Brain microvascular endothelial cell (primary cell): Measurements from ENCODE around the gene UTP14C.
"Not testable (repeated sequence)": the region's sequence is repeated elsewhere in the genome, so short reads cannot be mapped to it uniquely, and the experiment has no call there.

Source experiments
- DNase-seq: peaks from one replicate; pipeline ENCODE4 v3.0.0-alpha.2; 2020
- H3K27ac ChIP-seq: fragments of 250-450 bp; sonication (Bioruptor Pico); 2 replicates; pipeline ENCODE4 v1.5.1; 2020; ENCODE audit warnings: mild to moderate bottlenecking, moderate library complexity
- H3K27me3 ChIP-seq: fragments of 250-450 bp; sonication (Bioruptor Pico); replicated peaks from 2 replicates; pipeline ENCODE4 v1.5.1; 2020; ENCODE audit warnings: mild to moderate bottlenecking
- H3K36me3 ChIP-seq: fragments of 250-450 bp; sonication (Bioruptor Pico); replicated peaks from 2 replicates; pipeline ENCODE4 v1.5.1; 2020; ENCODE audit warnings: mild to moderate bottlenecking
- H3K4me3 ChIP-seq: 2 replicates; pipeline ENCODE4 v1.5.1; 2011; ENCODE audit warnings: low read depth, mild to moderate bottlenecking, control low read depth, low read length, moderate library complexity
- in situ Hi-C: cut with HindIII; loops from 2 replicates; pipeline ENCODE4 v1.10.0; 2017; ENCODE audit warnings: low sequenced_read_pairs, low pct_ligation_motif_present
- TF ChIP-seq, protein P1 (sequence below): IDR thresholded peaks from 2 replicates; pipeline ENCODE4 v1.5.1; 2011; ENCODE audit warnings: low read depth, mild to moderate bottlenecking, moderate library complexity, low read length, control low read depth, inconsistent platforms; ENCODE audit errors: missing control alignments

UTP14C gene

DNA sequence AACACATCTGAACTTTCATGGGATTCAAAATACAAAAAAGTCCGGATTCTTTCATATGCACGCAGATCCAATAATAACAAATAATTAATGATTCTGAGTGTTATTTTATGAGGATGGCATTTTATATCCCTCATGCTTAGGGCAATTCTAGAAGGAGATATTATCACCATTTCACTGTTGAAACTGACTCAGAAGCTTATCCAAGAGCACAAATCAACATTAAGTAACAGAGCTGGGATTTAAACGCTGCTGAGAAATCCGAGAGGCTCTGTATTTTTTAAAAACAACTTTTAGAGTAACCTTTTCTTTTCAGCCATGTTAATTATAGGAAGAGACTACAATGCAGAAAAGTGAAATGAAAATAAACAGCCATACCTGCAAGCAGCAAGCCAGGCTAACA is 43.6 kb upstream of the UTP14C start:
- TF ChIP-seq, protein P1, sequence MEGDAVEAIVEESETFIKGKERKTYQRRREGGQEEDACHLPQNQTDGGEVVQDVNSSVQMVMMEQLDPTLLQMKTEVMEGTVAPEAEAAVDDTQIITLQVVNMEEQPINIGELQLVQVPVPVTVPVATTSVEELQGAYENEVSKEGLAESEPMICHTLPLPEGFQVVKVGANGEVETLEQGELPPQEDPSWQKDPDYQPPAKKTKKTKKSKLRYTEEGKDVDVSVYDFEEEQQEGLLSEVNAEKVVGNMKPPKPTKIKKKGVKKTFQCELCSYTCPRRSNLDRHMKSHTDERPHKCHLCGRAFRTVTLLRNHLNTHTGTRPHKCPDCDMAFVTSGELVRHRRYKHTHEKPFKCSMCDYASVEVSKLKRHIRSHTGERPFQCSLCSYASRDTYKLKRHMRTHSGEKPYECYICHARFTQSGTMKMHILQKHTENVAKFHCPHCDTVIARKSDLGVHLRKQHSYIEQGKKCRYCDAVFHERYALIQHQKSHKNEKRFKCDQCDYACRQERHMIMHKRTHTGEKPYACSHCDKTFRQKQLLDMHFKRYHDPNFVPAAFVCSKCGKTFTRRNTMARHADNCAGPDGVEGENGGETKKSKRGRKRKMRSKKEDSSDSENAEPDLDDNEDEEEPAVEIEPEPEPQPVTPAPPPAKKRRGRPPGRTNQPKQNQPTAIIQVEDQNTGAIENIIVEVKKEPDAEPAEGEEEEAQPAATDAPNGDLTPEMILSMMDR: no peak
- Histone ChIP-seq H3K36me3 (no peaks in the 10 kb centered on the region), H3K27me3 (no peaks in the 10 kb centered on the region), H3K4me3 (no peak overlapping the region), H3K27ac (peak overlapping the region; percentile 33)
- in situ Hi-C loops: no loop called here
- no peak for DNase-seq

DNA sequence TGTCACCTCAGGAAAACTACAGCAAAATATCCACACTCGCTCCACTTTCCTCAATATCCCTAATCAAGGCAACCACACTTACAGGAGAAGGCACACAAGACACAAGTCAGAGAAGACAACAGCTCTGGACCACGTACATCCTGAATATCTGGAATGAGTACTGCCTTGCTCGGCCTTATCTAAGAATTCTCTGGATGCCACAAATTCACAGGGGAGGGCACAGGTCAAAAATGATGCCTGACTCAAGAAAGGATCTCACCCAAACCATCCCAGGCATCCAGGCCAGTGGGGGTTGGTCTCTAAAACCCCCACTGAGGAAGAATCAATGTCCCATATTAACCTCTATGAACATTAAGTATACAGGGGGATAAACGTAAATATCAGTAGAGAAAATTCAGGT is 43.1 kb upstream of the UTP14C start:
- H3K27ac ChIP-seq: peak overlapping the region; percentile 33
- no peaks in the 10 kb centered on the region for H3K36me3 ChIP-seq
- H3K4me3 ChIP-seq: no peak overlapping the region
- in situ Hi-C loops: no loop called here
- TF ChIP-seq, protein P1: no peak
- no peaks in the 10 kb centered on the region for H3K27me3 ChIP-seq
- DNase-seq: peak; percentile 73

DNA sequence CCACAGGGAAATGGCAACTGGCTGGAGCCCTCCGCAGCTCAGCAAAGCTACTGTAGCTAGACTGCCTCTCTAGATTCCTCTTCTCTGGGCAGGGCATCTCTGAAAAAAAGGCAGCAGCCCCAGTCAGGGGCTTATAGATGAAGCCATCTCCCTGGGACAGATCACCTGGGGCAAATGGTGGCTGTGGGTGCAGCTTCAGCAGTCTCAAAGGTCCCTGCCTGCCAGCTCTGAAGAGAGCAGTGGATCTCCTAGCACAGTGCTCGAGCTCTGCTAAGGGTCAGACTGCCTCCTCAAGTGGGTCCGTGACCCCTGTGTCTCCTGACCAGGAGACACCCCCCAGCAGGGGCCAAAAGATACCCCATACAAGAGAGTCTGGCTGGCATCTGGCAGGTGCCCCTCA is 41.2 kb upstream of the UTP14C start:
- H3K27ac ChIP-seq, H3K27me3 ChIP-seq, DNase-seq, H3K4me3 ChIP-seq, in situ Hi-C loops, H3K36me3 ChIP-seq: not testable (repeated sequence)

DNA sequence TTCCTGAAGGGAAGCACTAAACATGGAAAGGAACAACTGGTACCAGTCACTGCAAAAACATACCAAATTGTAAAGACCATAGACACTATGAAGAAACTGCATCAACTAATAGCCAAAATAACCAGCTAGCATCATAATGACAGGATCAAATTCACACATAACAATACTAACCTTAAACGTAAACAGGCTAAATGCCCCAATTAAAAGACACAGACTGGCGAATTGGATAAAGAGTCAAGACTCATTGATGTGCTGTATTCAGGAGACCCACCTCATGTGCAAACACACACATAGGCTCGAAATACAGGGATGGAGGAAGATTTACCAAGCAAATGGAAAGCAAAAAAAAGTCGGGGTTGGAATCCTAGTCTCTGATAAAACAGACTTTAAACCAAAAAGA is 39.6 kb upstream of the UTP14C start:
- DNase-seq, H3K36me3 ChIP-seq, H3K27me3 ChIP-seq, H3K4me3 ChIP-seq, in situ Hi-C loops, H3K27ac ChIP-seq: not testable (repeated sequence)

DNA sequence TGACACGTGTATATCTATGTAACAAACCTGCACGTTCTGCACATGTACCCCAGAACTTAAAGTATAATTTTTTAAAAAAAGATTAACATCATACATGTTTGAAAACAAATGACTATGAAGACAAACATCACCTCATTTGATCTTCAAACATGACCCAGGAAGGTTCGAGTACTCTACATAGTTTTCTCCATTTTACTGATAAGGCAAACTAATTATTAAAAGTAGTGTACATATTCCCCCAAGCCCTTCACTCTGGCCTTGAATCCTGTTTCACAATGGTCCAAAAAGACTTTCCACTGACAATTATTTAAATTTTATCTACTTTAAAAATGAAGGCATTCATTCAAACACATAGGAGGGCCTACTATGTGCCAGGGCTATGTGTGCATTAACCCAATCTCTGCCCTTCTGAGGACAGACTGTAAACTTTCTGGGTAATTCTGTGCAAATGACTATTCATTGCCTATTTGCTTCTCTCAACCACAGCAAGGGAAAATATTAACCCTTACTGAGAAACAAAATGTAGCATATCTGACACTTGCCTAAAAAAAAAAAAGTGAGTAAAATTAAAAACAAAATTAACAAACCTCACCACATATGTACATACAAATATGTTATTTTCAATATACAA is 35.4 kb upstream of the UTP14C start:
- Histone ChIP-seq H3K27me3 (no peaks in the 10 kb centered on the region), H3K36me3 (no peaks in the 10 kb centered on the region), H3K4me3 (no peak overlapping the region), H3K27ac (no peak overlapping the region)
- TF ChIP-seq, protein P1: no peak
- no peak for DNase-seq
- in situ Hi-C loops: no loop called here

DNA sequence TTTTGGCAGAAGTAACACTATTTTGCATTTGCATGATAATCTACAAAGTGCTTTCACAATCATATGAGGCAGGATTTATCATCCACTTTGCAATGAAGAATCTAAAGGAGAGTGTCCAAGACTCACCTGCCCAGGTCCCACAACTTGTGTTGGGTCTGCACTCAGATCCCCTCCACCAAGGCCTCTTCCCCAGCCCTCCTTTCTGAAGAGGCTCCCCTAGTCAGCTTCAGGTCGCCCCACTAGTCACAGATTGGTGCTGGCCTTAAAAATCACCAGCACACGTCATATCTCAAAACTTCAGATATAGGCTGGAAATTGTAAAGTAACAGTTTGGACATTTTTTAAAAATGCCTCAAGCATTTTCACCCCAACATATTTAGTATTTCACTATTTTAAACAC is 30.8 kb upstream of the UTP14C start:
- Histone ChIP-seq H3K27ac (no peak overlapping the region), H3K36me3 (no peaks in the 10 kb centered on the region), H3K27me3 (no peaks in the 10 kb centered on the region), H3K4me3 (no peak overlapping the region)
- in situ Hi-C loops: no loop called here
- DNase-seq: no peak
- TF ChIP-seq, protein P1: no peak

DNA sequence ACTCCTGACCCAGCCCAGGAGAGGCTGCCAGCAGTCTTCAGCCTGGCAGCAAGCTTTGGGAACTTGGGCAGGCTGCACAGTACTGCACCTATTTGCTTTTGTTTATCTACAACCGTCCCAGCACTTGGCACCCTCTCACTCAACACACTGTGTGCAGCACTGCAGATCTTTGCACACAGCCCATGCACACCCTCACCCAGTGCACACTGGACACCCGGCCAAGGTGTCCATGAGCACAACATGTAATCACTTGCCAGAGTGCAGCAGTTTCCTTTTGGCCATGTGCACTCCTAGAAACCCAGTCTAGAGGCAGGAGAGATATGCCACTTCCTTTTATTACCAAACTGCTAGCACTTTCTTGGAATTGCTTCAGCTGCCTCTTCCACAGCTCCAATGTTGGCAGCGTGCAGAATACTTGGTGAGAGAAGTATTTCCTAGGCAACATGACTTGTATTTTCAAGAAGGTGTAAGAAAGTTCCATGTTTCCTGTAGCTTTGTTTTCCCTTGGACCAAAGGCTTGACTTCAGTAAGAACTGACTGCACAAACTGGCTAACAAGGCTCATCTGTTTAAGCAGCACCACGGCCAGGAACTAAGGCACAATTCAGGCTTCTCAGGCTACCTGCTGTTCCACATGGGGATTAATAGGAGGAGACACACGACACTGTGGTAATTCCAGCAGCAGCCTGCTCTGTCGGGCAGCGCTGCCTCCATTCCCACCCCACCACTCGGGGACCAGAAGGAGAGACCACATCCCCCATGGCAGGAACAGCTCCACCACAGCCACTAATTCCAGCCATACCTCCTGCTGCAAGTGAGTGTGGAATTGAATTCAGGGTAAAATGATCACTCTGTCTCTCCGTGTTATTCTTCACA is 28.6 kb upstream of the UTP14C start:
- Histone ChIP-seq H3K36me3 (no peaks in the 10 kb centered on the region), H3K27ac (no peak overlapping the region), H3K4me3 (no peak overlapping the region), H3K27me3 (no peaks in the 10 kb centered on the region)
- no peak for DNase-seq
- TF ChIP-seq, protein P1: peak; percentile 5
- in situ Hi-C loops: no loop called here
